DOHH2 (cell line): ENCODE measurements around the gene SLC22A2.

Experiments used
- CTCF ChIP-seq: fragments of 200-600 bp; sonication (generic); IDR thresholded peaks from one replicate; pipeline ENCODE4 v1.5.1; 2014; ENCODE audit warnings: antibody characterized with exemption, mild to moderate bottlenecking, low read depth, low read length; ENCODE audit not compliant: poor library complexity, severe bottlenecking
- EZH2phosphoT487 ChIP-seq: fragments of 200-600 bp; sonication (generic); IDR thresholded peaks from 2 replicates; pipeline ENCODE4 v1.6.1; 2017; ENCODE audit warnings: borderline replicate concordance, mild to moderate bottlenecking, antibody characterized with exemption, low read length, moderate library complexity, mixed read lengths

DNA sequence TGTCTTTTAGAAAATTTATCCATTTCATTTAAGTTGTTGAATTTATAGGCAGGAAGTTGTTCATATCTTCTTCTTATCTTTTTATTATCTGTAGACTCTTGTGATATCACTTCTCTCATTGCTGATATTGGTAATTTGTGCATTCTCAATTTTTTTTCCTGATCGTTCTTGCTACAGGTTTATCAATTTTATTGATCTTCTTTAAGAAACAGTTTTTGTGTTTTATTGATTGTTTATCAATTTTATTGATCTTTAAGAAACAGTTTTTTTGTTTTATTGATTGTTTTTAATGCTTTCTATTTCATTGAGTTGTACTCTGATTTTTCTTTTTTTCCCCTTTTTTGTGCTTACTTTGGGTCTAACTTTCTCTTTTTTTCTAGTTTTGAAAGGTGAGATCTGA, 23.8 kb upstream of the SLC22A2 start:
- TF ChIP-seq CTCF (no peak), EZH2phosphoT487 (no peak)
